Measurements from ENCODE around the gene DNAH3.

DNA sequence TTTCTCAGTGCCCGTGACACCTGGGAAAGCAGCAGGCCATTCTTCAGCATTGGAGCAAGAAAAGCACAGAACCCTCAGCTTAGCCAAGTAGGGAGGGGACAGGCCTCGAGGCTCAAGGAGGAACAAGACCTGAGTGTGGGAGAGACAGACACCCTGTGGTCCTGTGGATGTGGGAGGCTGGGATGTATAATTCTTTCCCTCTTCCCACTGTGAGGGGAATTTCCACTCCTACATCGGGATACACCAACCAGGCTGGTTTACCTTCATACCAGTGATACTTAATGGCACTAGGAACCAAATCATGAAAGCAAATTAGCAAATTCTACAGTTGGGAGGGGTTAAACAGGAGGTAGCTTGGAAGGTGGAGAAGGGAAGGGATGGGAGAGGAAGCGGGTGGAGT is 208.4 kb downstream of the DNAH3 start:
- TF ChIP-seq, protein P1, sequence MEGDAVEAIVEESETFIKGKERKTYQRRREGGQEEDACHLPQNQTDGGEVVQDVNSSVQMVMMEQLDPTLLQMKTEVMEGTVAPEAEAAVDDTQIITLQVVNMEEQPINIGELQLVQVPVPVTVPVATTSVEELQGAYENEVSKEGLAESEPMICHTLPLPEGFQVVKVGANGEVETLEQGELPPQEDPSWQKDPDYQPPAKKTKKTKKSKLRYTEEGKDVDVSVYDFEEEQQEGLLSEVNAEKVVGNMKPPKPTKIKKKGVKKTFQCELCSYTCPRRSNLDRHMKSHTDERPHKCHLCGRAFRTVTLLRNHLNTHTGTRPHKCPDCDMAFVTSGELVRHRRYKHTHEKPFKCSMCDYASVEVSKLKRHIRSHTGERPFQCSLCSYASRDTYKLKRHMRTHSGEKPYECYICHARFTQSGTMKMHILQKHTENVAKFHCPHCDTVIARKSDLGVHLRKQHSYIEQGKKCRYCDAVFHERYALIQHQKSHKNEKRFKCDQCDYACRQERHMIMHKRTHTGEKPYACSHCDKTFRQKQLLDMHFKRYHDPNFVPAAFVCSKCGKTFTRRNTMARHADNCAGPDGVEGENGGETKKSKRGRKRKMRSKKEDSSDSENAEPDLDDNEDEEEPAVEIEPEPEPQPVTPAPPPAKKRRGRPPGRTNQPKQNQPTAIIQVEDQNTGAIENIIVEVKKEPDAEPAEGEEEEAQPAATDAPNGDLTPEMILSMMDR (IDR thresholded peaks at IDR 0.05; ENCODE audit: low read length) = no peak
- no peak for TF ChIP-seq EZH2 (optimal IDR thresholded peaks at IDR 0.05; ENCODE audit: low read depth, low read length)
